Measurements from ENCODE around the gene INO80D. TPM values are rescaled to one million over a fixed set of nuclear protein-coding genes. Genes with fewer than 3 reads are reported as not detected.
"Not testable (repeated sequence)": the region's sequence is repeated elsewhere in the genome, so short reads cannot be mapped to it uniquely, and the experiment has no call there.

Gene INO80D, protein sequence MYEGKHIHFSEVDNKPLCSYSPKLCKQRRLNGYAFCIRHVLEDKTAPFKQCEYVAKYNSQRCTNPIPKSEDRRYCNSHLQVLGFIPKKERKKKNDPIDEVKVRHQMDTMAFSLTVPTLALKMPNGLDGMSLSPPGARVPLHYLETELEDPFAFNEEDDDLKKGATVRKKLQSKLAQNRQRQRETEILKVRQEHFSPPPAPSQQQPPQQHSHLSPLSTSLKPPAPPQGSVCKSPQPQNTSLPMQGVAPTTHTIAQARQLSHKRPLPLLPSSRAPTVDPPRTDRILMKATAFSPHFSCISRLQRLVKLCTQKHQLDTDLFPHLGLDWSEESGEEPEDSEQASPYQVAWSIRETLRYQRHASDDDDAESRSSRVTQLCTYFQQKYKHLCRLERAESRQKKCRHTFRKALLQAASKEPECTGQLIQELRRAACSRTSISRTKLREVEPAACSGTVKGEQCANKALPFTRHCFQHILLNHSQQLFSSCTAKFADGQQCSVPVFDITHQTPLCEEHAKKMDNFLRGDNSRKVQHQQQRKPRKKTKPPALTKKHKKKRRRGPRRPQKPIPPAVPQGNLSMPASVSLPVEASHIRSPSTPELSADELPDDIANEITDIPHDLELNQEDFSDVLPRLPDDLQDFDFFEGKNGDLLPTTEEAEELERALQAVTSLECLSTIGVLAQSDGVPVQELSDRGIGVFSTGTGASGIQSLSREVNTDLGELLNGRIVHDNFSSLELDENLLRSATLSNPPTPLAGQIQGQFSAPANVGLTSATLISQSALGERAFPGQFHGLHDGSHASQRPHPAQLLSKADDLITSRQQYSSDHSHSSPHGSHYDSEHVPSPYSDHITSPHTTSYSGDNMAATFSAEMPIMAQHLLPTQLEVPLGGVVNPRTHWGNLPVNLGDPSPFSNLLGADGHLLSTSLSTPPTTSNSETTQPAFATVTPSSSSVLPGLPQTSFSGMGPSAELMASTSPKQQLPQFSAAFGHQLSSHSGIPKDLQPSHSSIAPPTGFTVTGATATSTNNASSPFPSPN
- 4.0 and 5.0 TPM in 2 replicates for total RNA-seq

DNA sequence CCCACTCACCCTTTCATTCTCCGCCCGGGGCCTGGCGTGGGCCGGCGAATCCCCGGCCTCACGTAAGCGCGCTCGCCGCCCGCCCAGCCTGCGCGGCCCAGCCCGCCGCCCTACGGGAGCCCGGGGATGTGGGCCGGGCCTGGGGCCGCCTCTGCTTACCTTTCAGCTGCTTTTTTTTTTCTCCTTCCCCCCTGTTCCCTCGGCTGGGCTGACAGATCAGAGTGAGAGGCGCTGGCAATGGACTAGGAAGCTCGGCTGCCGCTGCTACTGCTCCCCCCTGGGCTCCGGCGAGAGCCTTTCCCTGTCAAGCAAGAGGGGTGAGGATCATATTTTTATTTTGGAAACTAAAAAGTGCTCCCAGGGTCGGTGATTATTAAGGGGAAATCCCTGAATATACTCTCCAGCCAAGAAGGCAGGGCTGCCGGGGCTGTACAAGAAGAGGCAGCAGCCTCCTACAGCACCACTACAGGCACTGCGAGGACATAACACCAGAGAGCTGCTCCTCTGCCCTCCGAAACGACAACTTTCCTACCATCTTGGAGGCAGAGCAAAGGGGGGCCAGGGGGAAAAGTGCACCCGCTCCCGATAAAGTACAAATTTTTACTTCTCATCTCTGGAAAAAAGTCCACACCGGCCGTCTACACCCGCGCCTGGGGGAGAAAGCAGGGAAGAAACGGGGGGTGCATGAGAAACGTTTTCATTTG, at the start of gene INO80D:
Gene INO80D, minus strand, starts transcription at position 433 of the 704 bp plus-strand sequence. CDS start 23,158 bp downstream, outside the sequence.
- H3K4me3 ChIP-seq (ENCODE audit: low read depth, low read length), result peak within 1 kb of the TSS; percentile 83
- TF ChIP-seq, protein P1, sequence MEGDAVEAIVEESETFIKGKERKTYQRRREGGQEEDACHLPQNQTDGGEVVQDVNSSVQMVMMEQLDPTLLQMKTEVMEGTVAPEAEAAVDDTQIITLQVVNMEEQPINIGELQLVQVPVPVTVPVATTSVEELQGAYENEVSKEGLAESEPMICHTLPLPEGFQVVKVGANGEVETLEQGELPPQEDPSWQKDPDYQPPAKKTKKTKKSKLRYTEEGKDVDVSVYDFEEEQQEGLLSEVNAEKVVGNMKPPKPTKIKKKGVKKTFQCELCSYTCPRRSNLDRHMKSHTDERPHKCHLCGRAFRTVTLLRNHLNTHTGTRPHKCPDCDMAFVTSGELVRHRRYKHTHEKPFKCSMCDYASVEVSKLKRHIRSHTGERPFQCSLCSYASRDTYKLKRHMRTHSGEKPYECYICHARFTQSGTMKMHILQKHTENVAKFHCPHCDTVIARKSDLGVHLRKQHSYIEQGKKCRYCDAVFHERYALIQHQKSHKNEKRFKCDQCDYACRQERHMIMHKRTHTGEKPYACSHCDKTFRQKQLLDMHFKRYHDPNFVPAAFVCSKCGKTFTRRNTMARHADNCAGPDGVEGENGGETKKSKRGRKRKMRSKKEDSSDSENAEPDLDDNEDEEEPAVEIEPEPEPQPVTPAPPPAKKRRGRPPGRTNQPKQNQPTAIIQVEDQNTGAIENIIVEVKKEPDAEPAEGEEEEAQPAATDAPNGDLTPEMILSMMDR (conservative IDR thresholded peaks at IDR 0.05; ENCODE audit: low read depth, low read length), result peak; percentile 54
- no peak for DNase-seq (ENCODE audit: low read depth)

DNA sequence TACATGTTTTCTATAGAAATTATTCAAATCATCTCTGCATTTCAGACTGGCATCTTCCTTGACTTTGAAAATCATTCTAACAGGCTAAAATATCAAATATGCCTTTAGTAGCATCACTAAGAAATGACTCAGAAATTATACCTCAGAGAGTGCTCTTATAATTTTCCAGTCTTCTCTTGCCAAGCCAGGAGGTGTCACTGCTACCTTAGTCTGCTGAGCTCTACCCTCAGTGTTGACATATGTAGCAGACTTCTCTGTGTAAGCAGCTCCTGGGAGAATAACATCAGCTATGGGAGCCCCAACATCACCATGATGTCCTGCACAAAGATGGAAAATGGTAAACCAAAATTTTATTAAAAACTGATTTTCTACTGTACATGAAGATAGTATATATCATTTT, 41.7 kb upstream of the INO80D start:
- TF ChIP-seq, protein P1 (conservative IDR thresholded peaks at IDR 0.05; ENCODE audit: low read depth, low read length), result no peak
- no peak for DNase-seq (ENCODE audit: low read depth)

DNA sequence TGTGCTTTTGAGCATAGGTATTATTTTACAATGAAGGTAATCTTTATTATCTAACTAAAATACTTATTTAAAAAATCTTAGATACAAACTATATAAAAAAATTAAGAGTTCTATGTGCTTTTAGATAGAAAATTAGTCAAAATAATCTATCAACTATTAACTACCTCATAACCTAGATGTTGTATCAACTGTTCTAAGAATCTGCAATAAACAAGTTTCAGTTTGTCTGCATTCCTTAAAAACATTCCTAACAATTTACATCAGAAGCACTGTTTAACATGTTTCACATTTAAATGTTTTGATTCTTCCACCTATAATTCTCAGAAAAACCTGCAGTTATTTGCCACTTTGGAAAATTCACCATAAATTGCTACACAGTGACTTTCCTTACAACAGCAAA, 39.9 kb upstream of the INO80D start:
- TF ChIP-seq, protein P1 (conservative IDR thresholded peaks at IDR 0.05; ENCODE audit: low read depth, low read length), result no peak
- DNase-seq (ENCODE audit: low read depth), result no peak
- H3K4me3 ChIP-seq (ENCODE audit: low read depth, low read length), result no peak overlapping the region

More for the DNA sequence above, 41.7 kb upstream of the INO80D start:
- no peak overlapping the region for H3K4me3 ChIP-seq (ENCODE audit: low read depth, low read length)

DNA sequence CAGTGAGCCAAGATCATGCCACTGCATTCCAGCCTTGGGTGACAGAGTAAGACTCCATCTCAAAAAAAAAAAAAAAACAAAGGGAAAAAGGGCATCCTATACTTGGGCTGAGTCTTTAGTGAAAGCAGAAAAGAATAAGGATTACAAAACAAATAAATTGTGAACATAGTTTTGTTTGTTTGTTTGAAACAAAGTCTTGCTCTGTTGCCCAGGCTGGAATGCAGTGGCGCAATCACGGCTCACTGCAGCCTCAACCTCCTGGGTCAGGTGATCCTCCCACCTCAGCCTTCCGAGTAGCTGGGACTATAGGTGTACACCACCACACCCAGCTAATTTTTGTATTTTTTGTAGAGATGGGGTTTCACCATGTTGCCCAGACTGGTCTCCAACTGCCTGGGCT, 36.6 kb upstream of the INO80D start:
- not testable (repeated sequence) for H3K4me3 ChIP-seq (ENCODE audit: low read depth, low read length); DNase-seq (ENCODE audit: low read depth)

DNA sequence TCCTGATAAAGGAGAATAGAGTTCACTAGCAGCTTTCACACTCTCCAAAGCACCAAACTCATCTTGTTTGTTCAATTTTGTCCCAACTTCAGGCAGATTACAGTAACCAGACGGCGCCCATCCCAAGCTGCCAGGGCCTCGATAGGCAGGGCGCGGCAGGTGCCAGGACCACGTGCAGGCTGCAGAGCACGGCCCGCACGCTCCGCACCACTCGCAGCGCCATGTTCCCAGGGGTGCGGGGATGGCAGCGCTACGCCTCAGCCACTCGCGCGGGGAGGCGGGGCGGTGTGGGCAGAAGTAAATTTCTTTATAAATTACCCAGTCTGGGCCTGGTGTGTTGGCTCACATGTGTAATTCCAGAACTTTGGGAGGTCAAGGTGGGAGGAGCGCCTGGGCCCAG, 30.3 kb upstream of the INO80D start:
- DNase-seq (ENCODE audit: low read depth), result no peak
- H3K4me3 ChIP-seq (ENCODE audit: low read depth, low read length), result no peak overlapping the region
- TF ChIP-seq, protein P1 (conservative IDR thresholded peaks at IDR 0.05; ENCODE audit: low read depth, low read length), result no peak

DNA sequence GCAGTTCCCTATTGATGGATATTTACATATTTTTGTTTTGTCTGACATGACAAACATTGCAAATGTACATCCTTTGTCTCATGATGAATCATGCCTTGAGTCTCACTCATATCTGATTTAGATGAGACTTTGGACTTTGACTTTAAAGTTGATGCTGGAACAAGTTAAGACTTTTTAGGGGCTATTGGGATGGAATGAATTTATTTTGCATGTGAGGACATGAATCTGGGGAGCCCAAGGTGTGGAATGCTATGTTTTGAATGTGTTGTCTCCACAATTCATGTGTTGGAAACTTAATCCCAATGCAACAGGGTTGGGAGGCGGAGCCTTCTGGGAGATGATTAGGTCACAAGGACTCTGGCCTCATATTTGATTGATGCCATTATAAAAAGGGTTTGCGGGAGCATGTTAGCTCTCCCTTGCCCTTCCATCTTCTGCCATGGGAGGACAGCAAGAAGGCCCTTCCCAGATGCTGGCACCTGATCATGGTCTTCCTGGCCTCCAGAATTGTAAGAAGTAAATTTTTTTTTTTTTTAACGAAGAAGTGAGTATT, 29.1 kb upstream of the INO80D start:
- no peak overlapping the region for H3K4me3 ChIP-seq (ENCODE audit: low read depth, low read length)
- no peak for DNase-seq (ENCODE audit: low read depth)
- TF ChIP-seq, protein P1 (conservative IDR thresholded peaks at IDR 0.05; ENCODE audit: low read depth, low read length), result no peak
